ENCODE results near the gene CAP1. TPM values are rescaled to one million over a fixed set of nuclear protein-coding genes. Genes with fewer than 3 reads are reported as not detected.
A peak's percentile ranks its signal among the peaks of the same experiment; 100 is the strongest.

CAP1 gene
- total and polyA plus RNA-seq, 9 of the 15 experiments (the other 6 are each of a cell fraction or from before 2014, with no cell fraction given) = 230 to 658 (median 281) TPM

GRCh38 chr1:40076895-40077312, 36.4 kb downstream of the CAP1 start (continued):
- TF ChIP-seq TCF15 (CRISPR knock-in tag; IDR thresholded peaks at IDR 0.05) (no peak), KLF13 (tag; IDR thresholded peaks at IDR 0.05; ENCODE audit: borderline replicate concordance, low read depth) (no peak), ZNF146 (CRISPR knock-in tag; IDR thresholded peaks at IDR 0.05; ENCODE audit: unreplicated experiment) (no peak), ELF4 (CRISPR knock-in tag; IDR thresholded peaks at IDR 0.05) (no peak), ZEB2 (IDR thresholded peaks at IDR 0.05) (peak; percentile 51; the same call in 1 of the 2 replicates), CCAR2 (IDR thresholded peaks at IDR 0.05; ENCODE audit: low read depth, low read length) (no peak), MAX (CRISPR knock-in tag; IDR thresholded peaks at IDR 0.05) (no peak), SNIP1 (IDR thresholded peaks at IDR 0.05; ENCODE audit: low read depth) (no peak), ZBTB7A (IDR thresholded peaks at IDR 0.05; ENCODE audit: borderline replicate concordance, control insufficient read depth, low read depth, low read length) (no peak), SOX6 (IDR thresholded peaks at IDR 0.05) (no peak), ZNF511 (CRISPR knock-in tag; IDR thresholded peaks at IDR 0.05) (no peak), SMARCC2 (IDR thresholded peaks at IDR 0.05; ENCODE audit: low read depth) (no peak), POU5F1 (IDR thresholded peaks at IDR 0.05; ENCODE audit: borderline replicate concordance, low read depth, low read length, partially characterized antibody) (no peak), ZNF77 (CRISPR knock-in tag; IDR thresholded peaks at IDR 0.05) (no peak), CSDE1 (IDR thresholded peaks at IDR 0.05) (no peak), FOXJ2 (tag; IDR thresholded peaks at IDR 0.05) (no peak), HDAC8 (tag; IDR thresholded peaks at IDR 0.05) (no peak), ZNF584 (CRISPR knock-in tag; IDR thresholded peaks at IDR 0.05; ENCODE audit: low read depth) (no peak), KDM2B (CRISPR knock-in tag; IDR thresholded peaks at IDR 0.05) (no peak), SMAD2 (IDR thresholded peaks at IDR 0.05; ENCODE audit: low read depth, low read length) (no peak), RFX7 (CRISPR knock-in tag; IDR thresholded peaks at IDR 0.05) (no peak)
- TF ChIP-seq, protein P1, sequence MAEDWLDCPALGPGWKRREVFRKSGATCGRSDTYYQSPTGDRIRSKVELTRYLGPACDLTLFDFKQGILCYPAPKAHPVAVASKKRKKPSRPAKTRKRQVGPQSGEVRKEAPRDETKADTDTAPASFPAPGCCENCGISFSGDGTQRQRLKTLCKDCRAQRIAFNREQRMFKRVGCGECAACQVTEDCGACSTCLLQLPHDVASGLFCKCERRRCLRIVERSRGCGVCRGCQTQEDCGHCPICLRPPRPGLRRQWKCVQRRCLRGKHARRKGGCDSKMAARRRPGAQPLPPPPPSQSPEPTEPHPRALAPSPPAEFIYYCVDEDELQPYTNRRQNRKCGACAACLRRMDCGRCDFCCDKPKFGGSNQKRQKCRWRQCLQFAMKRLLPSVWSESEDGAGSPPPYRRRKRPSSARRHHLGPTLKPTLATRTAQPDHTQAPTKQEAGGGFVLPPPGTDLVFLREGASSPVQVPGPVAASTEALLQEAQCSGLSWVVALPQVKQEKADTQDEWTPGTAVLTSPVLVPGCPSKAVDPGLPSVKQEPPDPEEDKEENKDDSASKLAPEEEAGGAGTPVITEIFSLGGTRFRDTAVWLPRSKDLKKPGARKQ (CRISPR knock-in tag; IDR thresholded peaks at IDR 0.05) = no peak
- TF ChIP-seq, protein P2, sequence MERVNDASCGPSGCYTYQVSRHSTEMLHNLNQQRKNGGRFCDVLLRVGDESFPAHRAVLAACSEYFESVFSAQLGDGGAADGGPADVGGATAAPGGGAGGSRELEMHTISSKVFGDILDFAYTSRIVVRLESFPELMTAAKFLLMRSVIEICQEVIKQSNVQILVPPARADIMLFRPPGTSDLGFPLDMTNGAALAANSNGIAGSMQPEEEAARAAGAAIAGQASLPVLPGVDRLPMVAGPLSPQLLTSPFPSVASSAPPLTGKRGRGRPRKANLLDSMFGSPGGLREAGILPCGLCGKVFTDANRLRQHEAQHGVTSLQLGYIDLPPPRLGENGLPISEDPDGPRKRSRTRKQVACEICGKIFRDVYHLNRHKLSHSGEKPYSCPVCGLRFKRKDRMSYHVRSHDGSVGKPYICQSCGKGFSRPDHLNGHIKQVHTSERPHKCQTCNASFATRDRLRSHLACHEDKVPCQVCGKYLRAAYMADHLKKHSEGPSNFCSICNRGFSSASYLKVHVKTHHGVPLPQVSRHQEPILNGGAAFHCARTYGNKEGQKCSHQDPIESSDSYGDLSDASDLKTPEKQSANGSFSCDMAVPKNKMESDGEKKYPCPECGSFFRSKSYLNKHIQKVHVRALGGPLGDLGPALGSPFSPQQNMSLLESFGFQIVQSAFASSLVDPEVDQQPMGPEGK (CRISPR knock-in tag; IDR thresholded peaks at IDR 0.05; ENCODE audit: borderline replicate concordance) = no peak
- TF ChIP-seq, protein P3, sequence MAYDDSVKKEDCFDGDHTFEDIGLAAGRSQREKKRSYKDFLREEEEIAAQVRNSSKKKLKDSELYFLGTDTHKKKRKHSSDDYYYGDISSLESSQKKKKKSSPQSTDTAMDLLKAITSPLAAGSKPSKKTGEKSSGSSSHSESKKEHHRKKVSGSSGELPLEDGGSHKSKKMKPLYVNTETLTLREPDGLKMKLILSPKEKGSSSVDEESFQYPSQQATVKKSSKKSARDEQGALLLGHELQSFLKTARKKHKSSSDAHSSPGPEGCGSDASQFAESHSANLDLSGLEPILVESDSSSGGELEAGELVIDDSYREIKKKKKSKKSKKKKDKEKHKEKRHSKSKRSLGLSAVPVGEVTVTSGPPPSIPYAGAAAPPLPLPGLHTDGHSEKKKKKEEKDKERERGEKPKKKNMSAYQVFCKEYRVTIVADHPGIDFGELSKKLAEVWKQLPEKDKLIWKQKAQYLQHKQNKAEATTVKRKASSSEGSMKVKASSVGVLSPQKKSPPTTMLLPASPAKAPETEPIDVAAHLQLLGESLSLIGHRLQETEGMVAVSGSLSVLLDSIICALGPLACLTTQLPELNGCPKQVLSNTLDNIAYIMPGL (CRISPR knock-in tag; IDR thresholded peaks at IDR 0.05) = no peak
